Measurements from ENCODE around the gene PCSK4.

PCSK4 gene

DNA sequence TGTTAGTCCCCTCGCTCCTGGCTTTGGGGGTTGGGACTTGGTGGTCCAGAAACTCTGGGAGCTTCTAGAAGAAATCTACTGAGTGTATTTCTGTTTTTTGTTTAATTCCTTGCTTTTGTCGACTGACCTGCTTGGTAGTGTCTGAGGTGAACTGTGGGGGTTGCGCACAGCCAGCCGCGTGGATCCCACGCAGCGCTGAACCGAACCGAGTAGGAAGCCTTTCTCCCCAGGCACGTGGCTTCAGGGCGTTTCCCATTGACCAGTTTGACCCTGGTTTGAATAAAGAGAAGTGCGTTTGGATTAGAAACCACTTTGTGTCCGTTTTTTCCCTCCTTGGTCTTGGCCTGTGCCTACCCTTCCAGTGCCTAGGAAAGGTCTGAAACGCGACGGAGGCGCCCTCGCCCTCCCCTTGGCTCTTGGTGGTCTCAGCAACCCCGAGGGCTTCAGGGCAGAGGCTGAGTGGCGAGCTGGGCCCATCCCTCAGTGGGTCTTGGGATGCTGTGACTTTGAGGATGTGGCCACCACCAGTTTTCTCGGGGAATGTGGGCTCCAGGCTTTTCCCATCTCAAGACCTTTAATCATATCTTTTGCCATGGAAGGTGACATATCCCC lies 54.7 kb downstream of the PCSK4 start:
- no peak for DNase-seq

DNA sequence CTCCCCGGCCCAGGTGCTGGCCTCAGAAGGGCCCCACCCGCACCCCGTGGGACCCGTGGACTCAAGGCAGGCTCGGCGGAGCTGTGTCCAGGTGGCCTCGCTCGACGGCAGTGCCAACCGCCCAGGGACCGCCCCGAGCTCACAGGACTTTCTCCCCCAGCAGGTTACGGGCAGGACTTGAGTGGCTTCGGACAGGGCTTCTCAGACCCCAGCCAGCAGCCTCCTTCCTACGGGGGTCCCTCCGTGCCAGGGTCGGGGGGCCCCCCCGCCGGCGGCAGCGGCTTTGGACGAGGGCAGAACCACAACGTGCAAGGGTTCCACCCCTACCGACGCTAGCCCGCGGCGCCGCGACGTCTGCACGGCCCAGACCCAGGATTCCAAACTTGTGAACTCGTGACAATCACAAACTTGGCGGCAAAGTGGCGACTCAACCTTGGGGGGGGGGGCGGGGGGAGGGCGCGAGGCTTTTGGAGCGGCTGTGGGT lies 55.5 kb downstream of the PCSK4 start:
- DNase-seq = no peak

DNA sequence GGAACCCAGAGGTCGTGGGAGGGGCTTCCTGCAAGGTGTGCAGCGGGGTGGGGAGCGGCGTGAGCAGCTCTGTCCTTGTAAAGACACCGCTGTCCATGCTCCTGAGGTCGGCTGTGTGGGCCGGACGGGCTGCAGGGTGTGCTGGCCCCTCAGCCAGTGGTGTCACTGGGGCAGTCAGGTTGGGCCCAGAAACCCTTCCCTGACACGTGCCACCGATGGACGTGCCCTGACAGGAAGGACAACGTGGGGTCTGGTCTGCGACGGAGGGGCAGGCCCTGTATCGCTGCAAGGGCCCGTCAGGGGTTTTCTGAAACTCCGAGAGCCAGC lies 56.1 kb downstream of the PCSK4 start:
- no peak for DNase-seq

DNA sequence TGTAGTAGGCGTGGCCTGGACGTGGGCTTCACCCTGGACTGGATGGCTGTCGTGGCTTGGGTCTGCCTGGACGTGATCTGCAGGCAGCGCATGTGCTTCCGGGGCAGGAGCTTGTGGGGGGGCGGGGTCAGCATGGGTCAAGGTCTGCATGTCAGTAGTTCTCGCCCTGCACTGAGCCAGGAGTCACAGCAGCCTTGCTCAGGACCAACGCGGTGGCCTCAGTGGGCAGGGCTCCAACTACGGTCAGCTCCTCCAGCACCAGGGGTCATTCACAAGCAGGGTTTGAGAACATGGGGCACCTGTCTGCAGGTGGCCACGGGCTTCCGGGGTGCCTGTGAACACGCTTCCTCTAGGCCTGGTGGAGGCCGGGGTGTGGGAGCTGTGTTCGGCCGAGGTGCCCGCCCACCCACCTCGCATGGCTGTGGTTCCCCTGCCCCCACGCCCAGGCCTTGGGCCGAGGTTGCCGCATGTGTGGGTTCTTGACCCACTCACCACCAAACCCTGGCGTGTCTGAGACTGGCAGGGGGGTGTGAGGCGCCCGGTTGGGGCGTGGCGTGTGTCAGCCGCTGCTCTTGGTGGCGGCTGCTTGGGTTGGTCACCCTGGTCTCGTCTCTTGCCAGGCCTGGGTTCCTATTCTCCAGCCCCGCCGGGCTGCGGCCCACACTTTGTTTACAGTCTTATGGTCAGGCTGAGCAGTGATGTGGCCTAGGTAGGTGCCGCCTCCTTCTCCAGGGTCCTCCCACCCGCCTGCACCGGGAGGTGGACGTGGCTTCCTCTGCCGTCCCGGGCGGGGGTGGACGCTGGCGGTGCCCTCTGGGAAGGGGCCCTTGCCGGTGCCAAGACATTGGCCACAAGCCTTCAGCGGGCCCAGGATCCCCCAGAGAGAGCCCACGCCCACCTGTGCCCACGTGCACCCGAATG lies 56.8 kb downstream of the PCSK4 start:
- no peak for DNase-seq

DNA sequence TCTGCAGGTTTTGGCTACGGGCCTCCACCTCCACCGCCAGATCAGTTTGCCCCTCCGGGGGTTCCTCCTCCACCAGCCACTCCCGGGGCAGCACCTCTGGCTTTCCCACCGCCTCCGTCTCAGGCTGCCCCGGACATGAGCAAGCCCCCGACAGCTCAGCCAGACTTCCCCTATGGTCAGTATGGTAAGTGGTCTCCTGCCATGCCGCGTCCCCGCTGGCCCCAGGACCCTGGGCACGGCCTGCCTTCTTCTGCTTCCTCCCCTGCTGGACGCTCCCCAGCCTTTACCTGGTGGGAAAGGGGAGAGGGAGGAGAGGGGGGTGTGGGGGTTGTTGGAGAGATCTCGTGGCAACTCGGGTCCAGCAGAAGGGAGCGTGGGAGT lies 57.7 kb downstream of the PCSK4 start:
- DNase-seq = no peak

DNA sequence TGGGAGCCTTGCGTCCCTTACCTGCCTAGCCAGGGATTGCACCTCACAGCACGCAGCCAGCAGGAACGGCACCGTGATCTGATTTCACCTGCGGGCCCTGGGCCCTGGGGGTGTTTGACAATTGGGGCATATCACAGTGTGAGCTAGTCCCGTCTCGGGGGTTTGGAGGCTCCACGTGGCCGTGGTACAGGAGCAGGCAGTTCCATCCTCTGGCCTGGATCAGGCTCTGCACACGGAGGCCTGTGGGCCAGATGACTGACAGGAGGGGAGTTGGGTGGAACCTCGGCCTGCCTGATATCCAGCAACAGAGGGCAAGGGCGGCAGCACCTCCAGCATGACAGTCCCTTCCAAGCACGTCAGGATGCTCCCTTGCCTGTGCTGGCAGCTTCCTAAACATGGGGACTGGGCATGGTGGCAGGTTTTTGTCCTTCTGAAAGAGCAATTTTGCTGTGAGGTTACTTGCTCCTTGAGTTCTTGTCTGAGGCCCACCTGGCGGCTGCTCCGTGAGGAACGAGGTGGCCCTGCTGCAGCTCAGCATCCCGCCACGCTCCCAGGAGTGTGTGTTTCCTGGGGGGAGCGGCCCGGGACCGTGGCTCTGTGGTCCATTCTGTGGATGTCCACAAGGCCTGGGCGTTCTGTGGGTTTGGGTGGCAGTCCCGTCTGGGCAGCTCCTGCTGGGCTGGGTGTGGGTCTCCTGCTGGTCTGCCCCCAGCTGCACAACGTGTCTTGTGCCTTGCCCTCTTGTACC lies 58.2 kb downstream of the PCSK4 start:
- DNase-seq = no peak

Measured in hematopoietic multipotent progenitor cell treated with erythropoietin and hydrocortisone succinate and interleukin-3 and kit ligand, for 8 days (in vitro differentiated cells).